ENCODE measurements around the gene GK2. TPM values are rescaled to one million over a fixed set of nuclear protein-coding genes. Genes with fewer than 3 reads are reported as not detected.

Gene GK2
- total RNA-seq, 4 donors from 2014 or later, result not detected

GRCh38 chr4:79370026-79370425 lies 38.0 kb downstream of the GK2 start:
- TF ChIP-seq POLR2A (IDR thresholded peaks at IDR 0.05), result no peak
- Histone ChIP-seq H3K9me3 (no peaks in the 10 kb centered on the region), H3K27me3 (no peaks in the 10 kb centered on the region), H3K27ac (no peak overlapping the region), H3K36me3 (no peaks in the 10 kb centered on the region), H3K4me3 (no peak overlapping the region), H3K4me1 (peaks cover 0 to 20% (median 2%) of the 10 kb centered on the region in 3 donors)
- WGBS, 2 donors (ENCODE audit: low coverage in 1 of 2), result 57 to 81% methylated on average over 2 of the region's 2 CpGs
- ATAC-seq, result no peak

GRCh38 chr4:79367096-79367495 lies 40.9 kb downstream of the GK2 start:
- no peak for TF ChIP-seq POLR2AphosphoS5 (IDR thresholded peaks at IDR 0.05)
- no peak for TF ChIP-seq CTCF (IDR thresholded peaks at IDR 0.05)
- no peak for TF ChIP-seq EP300 (IDR thresholded peaks at IDR 0.05)
- TF ChIP-seq POLR2A (IDR thresholded peaks at IDR 0.05), result no peak
- 87 to 91% methylated on average over 2 of the region's 2 CpGs for WGBS, 2 donors (ENCODE audit: low coverage in 1 of 2)
- no peaks in the 10 kb centered on the region for H3K27me3 ChIP-seq
- H3K9me3 ChIP-seq, result no peaks in the 10 kb centered on the region
- H3K27ac ChIP-seq, result no peak overlapping the region
- no peak for ATAC-seq
- no peaks in the 10 kb centered on the region for H3K36me3 ChIP-seq
- H3K4me1 ChIP-seq, result peaks cover 0 to 20% (median 2%) of the 10 kb centered on the region in 3 donors
- H3K4me3 ChIP-seq, result no peak overlapping the region

GRCh38 chr4:79366422-79366821 lies 41.6 kb downstream of the GK2 start:
- H3K27ac ChIP-seq, result peak overlapping the region in 1 of 4 donors; percentile 2
- H3K9me3 ChIP-seq, result no peaks in the 10 kb centered on the region
- no peaks in the 10 kb centered on the region for H3K27me3 ChIP-seq
- H3K4me1 ChIP-seq, result peaks cover 0 to 20% (median 2%) of the 10 kb centered on the region in 3 donors
- H3K4me3 ChIP-seq, result no peak overlapping the region
- no peak for ATAC-seq
- H3K36me3 ChIP-seq, result no peaks in the 10 kb centered on the region
- TF ChIP-seq POLR2A (IDR thresholded peaks at IDR 0.05), result no peak

DNA sequence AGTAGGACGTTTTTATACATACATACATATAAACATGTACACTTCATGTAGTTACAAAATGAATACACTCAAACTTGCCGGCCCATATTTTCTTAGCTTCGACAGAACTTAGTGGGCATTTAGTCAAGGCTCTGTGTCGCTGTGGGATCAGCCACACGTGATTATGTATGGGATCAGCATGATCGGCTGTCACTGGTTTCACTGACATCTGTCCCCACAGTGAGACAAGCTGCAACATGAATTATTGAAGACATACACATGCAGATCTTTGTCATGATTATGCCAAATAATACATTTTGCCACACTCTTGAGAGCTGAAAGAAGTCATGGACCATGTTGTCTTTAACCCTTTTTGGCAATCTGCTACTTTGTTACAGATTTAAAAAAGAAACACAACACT lies 44.0 kb downstream of the GK2 start:
- Histone ChIP-seq H3K4me3 (no peak overlapping the region), H3K4me1 (peaks cover 0 to 33% (median 2%) of the 10 kb centered on the region in 3 donors), H3K27ac (no peak overlapping the region), H3K27me3 (no peaks in the 10 kb centered on the region), H3K9me3 (no peaks in the 10 kb centered on the region), H3K36me3 (no peaks in the 10 kb centered on the region)
- TF ChIP-seq POLR2A (IDR thresholded peaks at IDR 0.05), result no peak
- ATAC-seq, result no peak
- 83 to 88% methylated on average over 6 of the region's 6 CpGs for WGBS, 2 donors (ENCODE audit: low coverage in 1 of 2)

GRCh38 chr4:79362626-79363025 lies 45.4 kb downstream of the GK2 start:
- TF ChIP-seq POLR2A (IDR thresholded peaks at IDR 0.05) (no peak), EP300 (IDR thresholded peaks at IDR 0.05) (no peak), CTCF (IDR thresholded peaks at IDR 0.05) (no peak), POLR2AphosphoS5 (IDR thresholded peaks at IDR 0.05) (no peak)
- no peaks in the 10 kb centered on the region for H3K9me3 ChIP-seq
- 70 to 72% methylated on average over 4 of the region's 4 CpGs for whole genome bisulfite sequencing, 2 donors (ENCODE audit: low coverage in 1 of 2)
- no peak overlapping the region for H3K4me3 ChIP-seq
- no peaks in the 10 kb centered on the region for H3K27me3 ChIP-seq
- peaks cover 0 to 31% (median 2%) of the 10 kb centered on the region in 3 donors for H3K4me1 ChIP-seq
- ATAC-seq, result no peak
- no peaks in the 10 kb centered on the region for H3K36me3 ChIP-seq
- H3K27ac ChIP-seq, result no peak overlapping the region

GRCh38 chr4:79360006-79360405 lies 48.0 kb downstream of the GK2 start:
- H3K36me3 ChIP-seq, result no peaks in the 10 kb centered on the region
- TF ChIP-seq POLR2AphosphoS5 (IDR thresholded peaks at IDR 0.05) (no peak), POLR2A (IDR thresholded peaks at IDR 0.05) (no peak), EP300 (IDR thresholded peaks at IDR 0.05) (no peak), CTCF (IDR thresholded peaks at IDR 0.05) (no peak)
- ATAC-seq, result no peak
- H3K4me1 ChIP-seq, result peaks cover 0 to 13% (median 0%) of the 10 kb centered on the region in 3 donors
- H3K9me3 ChIP-seq, result no peaks in the 10 kb centered on the region
- H3K4me3 ChIP-seq, result no peak overlapping the region
- H3K27me3 ChIP-seq, result no peaks in the 10 kb centered on the region
- H3K27ac ChIP-seq, result peak overlapping the region in 2 of 4 donors; percentile 14 to 46

- TF ChIP-seq EP300 (IDR thresholded peaks at IDR 0.05) (no peak), POLR2A (IDR thresholded peaks at IDR 0.05) (no peak), POLR2AphosphoS5 (IDR thresholded peaks at IDR 0.05) (no peak), CTCF (IDR thresholded peaks at IDR 0.05) (no peak)
- no peak for ATAC-seq
- Histone ChIP-seq H3K9me3 (no peaks in the 10 kb centered on the region), H3K4me1 (peaks cover 0 to 13% (median 0%) of the 10 kb centered on the region in 3 donors), H3K27me3 (no peaks in the 10 kb centered on the region), H3K27ac (no peak overlapping the region), H3K4me3 (no peak overlapping the region), H3K36me3 (no peaks in the 10 kb centered on the region)
- WGBS, 2 donors (ENCODE audit: low coverage in 1 of 2), result 84 to 86% methylated on average over 1 of the region's 1 CpG
Observed at GRCh38 chr4:79358438-79358837, 49.6 kb downstream of the GK2 start.
